Umbilical cord (tissue), 2 donors: Measurements from ENCODE around the gene CMKLR1. TPM values are rescaled to one million over a fixed set of nuclear protein-coding genes. Genes with fewer than 3 reads are reported as not detected.
A peak's percentile ranks its signal among the peaks of the same experiment; 100 is the strongest.

Experiments used
- DNase-seq: peaks from one replicate; pipeline ENCODE4 v3.0.0-alpha.2; 2015; ENCODE audit warnings: low spot score
- total RNA-seq: library from RNA; depleted of rRNA; stranded (reverse); fragments of >200 nt; gene quantifications from one replicate; pipeline ENCODE4 v1.2.3, GENCODE V29; 2014; ENCODE audit warnings: low replicate concordance; ENCODE audit not compliant: insufficient read depth

The CMKLR1 gene
- total RNA-seq, 1 donor from 2014 or later: 79.0 TPM

- peak; percentile 33 for DNase-seq
Observed at GRCh38 chr12:108335349-108336119, 3.6 kb downstream of the CMKLR1 start.

DNA sequence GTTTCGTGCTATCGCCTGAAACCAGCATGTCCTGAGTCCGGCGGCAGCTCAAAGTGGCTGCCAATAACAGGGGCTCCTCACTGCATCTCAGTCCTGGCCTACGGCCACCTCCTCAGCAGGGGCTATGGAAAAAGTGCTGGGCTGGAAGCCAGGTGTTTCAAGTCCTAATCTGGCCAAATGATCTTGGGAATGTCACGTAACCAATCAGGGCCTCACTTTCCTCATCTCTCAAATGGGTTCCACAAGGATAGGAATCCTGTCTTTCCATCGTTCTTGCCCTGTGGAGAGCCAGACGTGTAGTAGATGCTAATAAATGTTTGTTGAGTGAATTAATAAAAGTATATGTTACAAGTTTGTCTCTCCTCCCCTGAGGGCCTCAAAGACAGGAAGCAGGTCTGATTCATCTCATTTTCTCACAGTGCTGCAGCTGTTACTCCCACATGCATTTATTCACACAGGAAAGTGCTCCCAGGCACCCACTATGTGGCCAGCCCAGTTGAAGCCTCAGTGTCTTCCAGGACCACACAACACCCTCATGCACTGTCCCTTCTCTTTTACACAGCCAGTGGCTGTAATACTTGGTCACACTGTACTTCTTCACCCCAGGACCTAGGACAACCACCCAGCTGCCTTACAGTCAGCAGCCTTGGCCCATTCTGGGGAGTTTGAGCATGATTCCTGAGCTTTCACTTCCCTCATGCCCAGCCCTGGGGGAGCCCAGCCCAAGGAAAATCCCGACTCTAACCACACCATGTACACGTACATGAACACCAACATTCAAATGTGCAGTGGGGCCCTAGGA lies 5.0 kb downstream of the CMKLR1 start:
- no peak for DNase-seq

GRCh38 chr12:108332791-108333382 lies 6.2 kb downstream of the CMKLR1 start:
- peak; percentile 56 for DNase-seq

DNA sequence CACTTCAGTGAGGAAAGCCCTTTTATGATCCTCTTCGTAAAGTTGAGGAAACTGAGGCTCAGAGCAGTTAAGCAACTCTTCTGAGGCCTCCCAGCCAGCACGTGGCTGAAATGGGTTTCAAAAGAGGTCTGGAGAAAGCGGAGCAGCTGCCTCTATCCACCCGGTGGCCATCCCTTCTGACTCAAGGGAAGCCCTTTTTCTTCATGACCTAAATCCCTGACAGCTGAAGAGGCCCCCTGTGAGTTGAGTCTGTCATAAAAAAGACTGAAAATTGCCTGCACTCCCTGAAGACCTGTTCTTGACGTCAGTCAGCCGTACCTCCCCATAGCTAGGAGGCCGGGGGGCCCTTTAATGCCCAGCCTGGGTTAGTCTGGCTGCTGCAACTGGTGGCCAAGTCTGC lies 10.7 kb downstream of the CMKLR1 start:
- no peak for DNase-seq

- no peak for DNase-seq
Observed at GRCh38 chr12:108327621-108328344, 11.3 kb downstream of the CMKLR1 start.

GRCh38 chr12:108326254-108326750 lies 12.8 kb downstream of the CMKLR1 start:
- no peak for DNase-seq

- DNase-seq: no peak
Observed at GRCh38 chr12:108325549-108325948, 13.6 kb downstream of the CMKLR1 start.

DNA sequence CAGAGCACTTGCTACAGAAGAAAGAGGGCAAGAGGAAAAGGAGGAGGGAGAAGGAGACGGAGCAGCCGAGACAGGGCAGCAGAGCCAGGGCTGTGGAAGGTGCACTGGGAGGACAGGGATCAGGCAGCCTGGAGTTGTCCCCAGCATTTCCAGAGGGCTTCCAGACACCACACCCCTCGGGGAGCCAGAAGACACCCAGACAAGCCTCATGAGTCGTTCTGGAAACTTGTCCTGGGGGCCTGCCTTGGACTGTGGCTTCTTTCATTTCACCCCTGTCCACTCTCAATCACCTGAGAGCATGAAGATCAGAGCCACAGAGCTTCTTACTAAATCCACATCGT lies 14.1 kb downstream of the CMKLR1 start:
- DNase-seq: no peak

GRCh38 chr12:108324351-108325017 lies 14.6 kb downstream of the CMKLR1 start:
- no peak for DNase-seq

DNA sequence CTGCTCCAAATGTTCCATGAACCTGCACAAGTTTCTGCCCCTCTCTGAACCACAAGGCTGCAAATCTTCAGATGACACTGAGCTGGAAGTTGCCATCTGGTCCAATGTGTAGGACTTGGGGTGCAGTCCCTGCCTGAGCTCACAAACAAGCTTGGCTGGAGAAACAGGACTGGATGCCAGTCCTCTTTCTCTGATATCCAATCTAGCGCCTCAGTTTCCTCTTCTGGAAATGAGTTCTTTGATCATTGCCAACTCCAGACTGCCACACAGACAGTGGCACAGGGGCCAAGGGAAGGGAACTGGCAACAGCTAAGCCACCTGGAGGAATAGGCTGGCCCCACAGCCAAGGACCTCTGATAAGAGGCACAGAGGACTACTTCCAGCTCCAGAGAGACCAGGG lies 15.5 kb downstream of the CMKLR1 start:
- DNase-seq: no peak

DNA sequence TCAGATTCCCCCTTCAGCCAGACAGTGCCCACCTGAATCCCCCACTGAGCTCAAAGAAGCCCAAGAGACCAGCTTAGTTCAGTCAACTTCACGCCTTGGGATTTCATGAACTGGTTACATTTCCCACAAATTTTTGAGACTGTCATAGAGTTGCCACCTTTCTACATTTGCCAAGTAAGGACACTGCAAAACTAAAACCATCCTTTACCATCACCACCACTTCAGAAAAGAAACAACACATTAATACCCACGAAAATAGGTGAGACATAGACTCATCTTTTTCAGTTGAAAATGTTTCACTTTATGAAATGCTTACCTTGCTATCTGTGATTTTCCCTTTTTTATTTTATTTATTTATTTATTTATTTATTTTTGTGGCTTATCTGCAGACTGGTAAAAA lies 16.1 kb downstream of the CMKLR1 start:
- no peak for DNase-seq

DNA sequence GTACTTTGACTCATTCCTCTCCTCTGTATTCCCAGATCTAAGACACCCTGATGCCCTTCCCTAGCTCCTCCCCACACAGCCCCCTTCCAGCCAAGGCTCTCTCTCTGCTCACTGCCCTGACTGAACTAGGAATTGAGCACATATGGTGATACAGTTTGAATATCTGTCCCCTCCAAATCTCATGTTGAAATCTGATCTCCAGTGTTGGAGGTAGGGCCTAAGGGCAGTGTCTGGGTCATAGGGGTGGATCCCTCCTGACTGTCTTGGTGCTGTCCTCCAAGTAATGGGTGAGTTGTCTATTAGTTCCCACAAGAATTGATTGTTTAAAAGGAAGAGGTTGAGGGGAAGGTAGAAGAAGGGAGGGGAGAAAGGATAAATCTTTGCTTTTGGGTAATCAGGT lies 17.4 kb downstream of the CMKLR1 start:
- DNase-seq: no peak

- no peak for DNase-seq
Observed at GRCh38 chr12:108320507-108321293, 18.4 kb downstream of the CMKLR1 start.

- no peak for DNase-seq
Observed at GRCh38 chr12:108319277-108320234, 19.6 kb downstream of the CMKLR1 start.

DNA sequence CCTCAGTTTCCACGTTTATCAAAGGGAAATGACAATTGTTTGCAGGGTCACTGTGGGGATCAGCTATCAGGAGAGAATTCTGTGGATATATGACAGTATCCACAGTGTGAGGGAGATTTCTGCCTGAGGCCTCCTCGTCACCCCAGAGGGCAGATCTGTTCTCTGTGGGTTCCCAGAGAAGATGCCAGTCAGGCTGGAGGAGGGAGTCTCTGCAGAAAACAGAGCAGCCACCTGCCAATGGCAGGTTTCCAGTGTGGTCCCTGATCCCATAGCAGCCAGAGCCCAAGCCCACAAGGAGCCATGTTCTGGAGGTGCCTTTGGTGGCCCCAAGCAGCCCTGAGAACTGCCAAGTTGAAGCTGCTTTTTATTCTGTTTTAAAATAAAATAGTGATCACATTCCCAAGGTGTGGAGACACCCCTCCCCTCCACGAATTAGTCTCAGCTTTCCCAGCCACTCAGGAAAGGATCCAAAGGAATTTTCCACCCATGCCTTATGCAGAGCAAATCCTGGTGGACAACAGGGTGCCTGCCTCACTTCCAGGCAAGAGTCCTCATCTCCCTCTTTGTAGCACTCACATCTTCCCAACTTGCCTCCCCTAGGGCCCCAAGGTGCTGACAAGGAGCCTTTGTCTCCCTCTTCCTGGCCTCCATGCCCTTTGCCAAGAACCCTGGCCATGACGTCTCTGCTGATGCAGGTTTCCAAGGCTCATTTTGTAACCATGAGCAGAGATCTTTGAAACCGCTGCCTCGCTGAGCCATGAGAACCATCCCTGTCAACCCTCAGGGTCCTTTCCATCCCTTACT lies 20.4 kb downstream of the CMKLR1 start:
- no peak for DNase-seq

- no peak for DNase-seq
Observed at GRCh38 chr12:108317308-108318234, 21.5 kb downstream of the CMKLR1 start.
